Measurements from ENCODE around the gene TOX3. TPM values are rescaled to one million over a fixed set of nuclear protein-coding genes. Genes with fewer than 3 reads are reported as not detected.

Gene TOX3
- total and polyA plus RNA-seq, 2 of the 13 experiments (the other 11 are each of a cell fraction or from before 2014, with no cell fraction given), result 14.5 to 98.6 TPM

GRCh38 chr16:52573365-52574299 lies 26.7 kb upstream of the TOX3 start (continued):
- TF ChIP-seq MNT (IDR thresholded peaks at IDR 0.05) (no peak), CSRNP2 (CRISPR knock-in tag; conservative IDR thresholded peaks at IDR 0.05; ENCODE audit: low read depth) (no peak), ZNF598 (CRISPR knock-in tag; IDR thresholded peaks at IDR 0.05; ENCODE audit: borderline replicate concordance) (no peak), POLR2G (IDR thresholded peaks at IDR 0.05; ENCODE audit: low read depth, low read length) (peak; percentile 63), ZNF607 (CRISPR knock-in tag; IDR thresholded peaks at IDR 0.05; ENCODE audit: borderline replicate concordance) (peak; percentile 75; the same call in 1 of the 2 replicates), SP4 (CRISPR knock-in tag; IDR thresholded peaks at IDR 0.05) (no peak), HNRNPUL1 (IDR thresholded peaks at IDR 0.05; ENCODE audit: low read depth, low read length) (peak; percentile 63; the same call in 1 of the 2 replicates), ZNF432 (CRISPR knock-in tag; IDR thresholded peaks at IDR 0.05; ENCODE audit: borderline replicate concordance) (no peak), ZNF724P (CRISPR knock-in tag; IDR thresholded peaks at IDR 0.05; ENCODE audit: borderline replicate concordance) (no peak), ZNF496 (CRISPR knock-in tag; IDR thresholded peaks at IDR 0.05; ENCODE audit: insufficient replicate concordance) (no peak), ZNF10 (CRISPR knock-in tag; IDR thresholded peaks at IDR 0.05; ENCODE audit: borderline replicate concordance, low read depth) (no peak), ZNF276 (CRISPR knock-in tag; IDR thresholded peaks at IDR 0.05; ENCODE audit: low read depth) (no peak)
